HepG2 (cell line): ENCODE results near the gene LZTS2. TPM values are rescaled to one million over a fixed set of nuclear protein-coding genes. Genes with fewer than 3 reads are reported as not detected.
A peak's percentile ranks its signal among the peaks of the same experiment; 100 is the strongest.

Experiments used
- AHDC1 ChIP-seq: sonication (generic); formaldehyde crosslinking; IDR thresholded peaks from 2 replicates; pipeline ENCODE4 v1.5.1; 2020; ENCODE audit warnings: mild to moderate bottlenecking, missing genetic modification reagents, borderline replicate concordance
- BHLHE40 ChIP-seq: IDR thresholded peaks from 2 replicates; pipeline ENCODE4 v1.6.1; 2011; ENCODE audit warnings: low read length, improper control_type of control experiment
- DZIP1 ChIP-seq: sonication (generic); formaldehyde crosslinking; IDR thresholded peaks from 2 replicates; pipeline ENCODE4 v1.5.0; 2020; ENCODE audit warnings: mild to moderate bottlenecking, missing genetic modification reagents
- FOXP1 ChIP-seq, 2 experiments: fragments of 450-650 bp in 1 of 2; IDR thresholded peaks; 2 replicates each; pipeline ENCODE4 v1.6.1; 2017 to 2018; ENCODE audit warnings: antibody characterized with exemption in 1 of 2
- NPAS2 ChIP-seq: sonication (generic); formaldehyde crosslinking; IDR thresholded peaks from 2 replicates; pipeline ENCODE4 v1.8.0; 2022; ENCODE audit warnings: mild to moderate bottlenecking, missing genetic modification reagents, borderline replicate concordance
- PAWR ChIP-seq: sonication (generic); formaldehyde crosslinking; IDR thresholded peaks from 2 replicates; pipeline ENCODE4 v1.4.0; 2020; ENCODE audit warnings: missing genetic modification reagents, mild to moderate bottlenecking, borderline replicate concordance
- POLR2AphosphoS2 ChIP-seq: IDR thresholded peaks from 2 replicates; pipeline ENCODE4 v1.6.1; 2011; ENCODE audit warnings: low read depth, low read length, improper control_type of control experiment
- TBX3 ChIP-seq: fragments of 450-650 bp; IDR thresholded peaks from 2 replicates; pipeline ENCODE4 v1.6.1; 2017; ENCODE audit warnings: antibody characterized with exemption, mild to moderate bottlenecking, inconsistent platforms, borderline replicate concordance
- ZNF10 ChIP-seq: sonication (generic); formaldehyde crosslinking; IDR thresholded peaks from 2 replicates; pipeline ENCODE4 v1.4.0; 2020; ENCODE audit warnings: mild to moderate bottlenecking, low read depth, missing genetic modification reagents, borderline replicate concordance
- ZNF549 ChIP-seq: sonication (generic); formaldehyde crosslinking; IDR thresholded peaks from 2 replicates; pipeline ENCODE4 v1.5.0; 2020; ENCODE audit warnings: missing genetic modification reagents
- ZNF687 ChIP-seq: sonication (generic); formaldehyde crosslinking; IDR thresholded peaks from 2 replicates; pipeline ENCODE4 v1.5.1; 2020; ENCODE audit warnings: mild to moderate bottlenecking, missing genetic modification reagents, moderate library complexity
- ZNF75D ChIP-seq: sonication (generic); formaldehyde crosslinking; IDR thresholded peaks from 2 replicates; pipeline ENCODE4 v1.8.1; 2023; ENCODE audit warnings: missing genetic modification reagents, mild to moderate bottlenecking, borderline replicate concordance
- ZNF879 ChIP-seq: sonication (generic); formaldehyde crosslinking; IDR thresholded peaks from 2 replicates; pipeline ENCODE4 v1.8.1; 2023; ENCODE audit warnings: missing genetic modification reagents
- polyA plus RNA-seq, 8 experiments: library from polyadenylated mRNA; depleted of rRNA in 3 of 8; stranded (reverse) in 7 of 8; unstranded in 1 of 8; fragments of >200 nt; fragmentation: Illumina TruSeq in 4 of 8; extraction: Trizol in 4 of 8; gene quantifications; 2 replicates each; pipeline versions ENCODE4 v1.2.1 to v1.2.3, GENCODE V29; 2011 to 2016; ENCODE audit warnings: low read depth in 4 of 8, missing spikeins in 1 of 8, mixed read lengths in 1 of 8; ENCODE audit not compliant: insufficient read depth in 1 of 8
- total RNA-seq, 5 experiments: library from RNA; depleted of rRNA; stranded (reverse); fragments of >200 nt; fragmentation: Illumina TruSeq; extraction: Trizol; gene quantifications; 2 replicates each; pipeline ENCODE4 v1.2.3, GENCODE V29; 2016; ENCODE audit warnings: low read depth in 1 of 5

LZTS2 gene
- total and polyA plus RNA-seq, 2 of the 13 experiments (the other 11 are each of a cell fraction or from before 2014, with no cell fraction given), result 43.6 to 65.6 TPM

- TF ChIP-seq PAWR (CRISPR knock-in tag), result no peak
- no peak for TF ChIP-seq BHLHE40
- TF ChIP-seq NPAS2, result no peak
- TF ChIP-seq ZNF687 (CRISPR knock-in tag), result peak; percentile 70
- TF ChIP-seq ZNF75D (CRISPR knock-in tag), result no peak
- no peak for TF ChIP-seq ZNF549 (CRISPR knock-in tag)
- TF ChIP-seq ZNF879 (CRISPR knock-in tag), result no peak
- peak; percentile 37; the same call in 1 of the 2 replicates for TF ChIP-seq AHDC1 (CRISPR knock-in tag)
- no peak for TF ChIP-seq FOXP1 (IDR thresholded peaks at IDR 0.05)
- peak; percentile 96 for TF ChIP-seq FOXP1 (CRISPR knock-in tag; IDR thresholded peaks at IDR 0.05)
- no peak for TF ChIP-seq POLR2AphosphoS2
- TF ChIP-seq DZIP1 (CRISPR knock-in tag), result no peak
- TF ChIP-seq ZNF10 (CRISPR knock-in tag), result no peak
- no peak for TF ChIP-seq TBX3
These were observed 28.4 kb upstream of the LZTS2 start (continued) for GRCh38 chr10:100970914-100971811.
